ENCODE data around the gene TRIM28. TPM values are rescaled to one million over a fixed set of nuclear protein-coding genes. Genes with fewer than 3 reads are reported as not detected.

TRIM28 gene
- total RNA-seq, 1 experiment from 2014 or later = 863 TPM

DNA sequence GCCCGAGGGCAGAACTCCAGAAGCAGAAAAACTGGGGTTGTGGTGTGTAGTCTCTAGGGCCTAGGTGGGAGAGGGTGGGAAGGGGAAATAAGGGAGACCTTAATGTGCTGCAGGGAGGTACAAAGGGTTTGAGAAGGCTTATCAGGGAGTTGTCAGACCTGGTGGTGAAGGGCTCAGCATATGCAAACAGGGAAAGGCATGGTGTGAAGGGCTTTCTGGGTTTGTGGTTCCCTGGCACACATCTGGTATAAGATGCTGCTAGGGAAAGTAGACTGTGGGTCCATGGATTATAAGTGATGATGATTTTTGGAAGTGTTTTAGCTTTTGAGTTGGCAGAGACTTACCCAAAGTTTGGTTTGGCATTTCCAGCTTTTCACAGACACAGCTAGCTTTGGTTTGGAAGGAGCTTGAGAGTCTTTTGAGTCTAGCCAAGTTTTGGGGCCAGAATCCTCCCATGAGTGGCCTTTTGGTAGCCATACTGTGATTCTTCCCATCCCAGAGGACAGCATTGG, 2.2 kb downstream of the TRIM28 start:
- DNase-seq = no peak
- H3K36me3 ChIP-seq (ENCODE audit: control insufficient read depth, insufficient read depth, low read length) = peaks cover 23% of the 10 kb centered on the region
- ChIA-PET POLR2A (no interaction called here), CTCF (interaction anchor here (0.5 kb wide), 1 partner anchor 31 kb away, joined by 7 read pairs; no protein-coding TSS in a partner anchor)
- peaks cover 9% of the 10 kb centered on the region for H3K27me3 Mint-ChIP-seq (ENCODE audit: insufficient read depth, unreplicated experiment)
- peaks cover 73% of the 10 kb centered on the region for H3K36me3 Mint-ChIP-seq (ENCODE audit: insufficient read depth, unreplicated experiment)
- peak overlapping the region; percentile 82 for H3K27ac Mint-ChIP-seq (ENCODE audit: unreplicated experiment)
- intact Hi-C loops (cut with micrococcal nuclease; ENCODE audit: unreplicated experiment) = no loop called here
- H3K4me3 ChIP-seq (ENCODE audit: low read depth, low read length) = peak overlapping the region; percentile 87
- H3K9me3 Mint-ChIP-seq (ENCODE audit: unreplicated experiment) = no peaks in the 10 kb centered on the region
- TF ChIP-seq, protein P1, sequence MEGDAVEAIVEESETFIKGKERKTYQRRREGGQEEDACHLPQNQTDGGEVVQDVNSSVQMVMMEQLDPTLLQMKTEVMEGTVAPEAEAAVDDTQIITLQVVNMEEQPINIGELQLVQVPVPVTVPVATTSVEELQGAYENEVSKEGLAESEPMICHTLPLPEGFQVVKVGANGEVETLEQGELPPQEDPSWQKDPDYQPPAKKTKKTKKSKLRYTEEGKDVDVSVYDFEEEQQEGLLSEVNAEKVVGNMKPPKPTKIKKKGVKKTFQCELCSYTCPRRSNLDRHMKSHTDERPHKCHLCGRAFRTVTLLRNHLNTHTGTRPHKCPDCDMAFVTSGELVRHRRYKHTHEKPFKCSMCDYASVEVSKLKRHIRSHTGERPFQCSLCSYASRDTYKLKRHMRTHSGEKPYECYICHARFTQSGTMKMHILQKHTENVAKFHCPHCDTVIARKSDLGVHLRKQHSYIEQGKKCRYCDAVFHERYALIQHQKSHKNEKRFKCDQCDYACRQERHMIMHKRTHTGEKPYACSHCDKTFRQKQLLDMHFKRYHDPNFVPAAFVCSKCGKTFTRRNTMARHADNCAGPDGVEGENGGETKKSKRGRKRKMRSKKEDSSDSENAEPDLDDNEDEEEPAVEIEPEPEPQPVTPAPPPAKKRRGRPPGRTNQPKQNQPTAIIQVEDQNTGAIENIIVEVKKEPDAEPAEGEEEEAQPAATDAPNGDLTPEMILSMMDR (IDR thresholded peaks at IDR 0.05; ENCODE audit: insufficient read depth in 1 of 2, low read depth in 1 of 2, low read length in 1 of 2, severe bottlenecking in 1 of 2, unreplicated experiment in 1 of 2) = no peak
- no peaks in the 10 kb centered on the region for H3K27me3 ChIP-seq (replicated peaks; ENCODE audit: control insufficient read depth, insufficient read depth, low read length)
- H3K4me3 Mint-ChIP-seq (ENCODE audit: unreplicated experiment) = peak overlapping the region; percentile 92
- H3K4me1 ChIP-seq = peaks cover 11% of the 10 kb centered on the region
- H3K4me1 Mint-ChIP-seq (ENCODE audit: low read depth, unreplicated experiment) = peaks cover 14% of the 10 kb centered on the region
- H3K9me3 ChIP-seq = no peaks in the 10 kb centered on the region
- BruUV-seq (replicated peaks) = TSS peak; percentile 49

DNA sequence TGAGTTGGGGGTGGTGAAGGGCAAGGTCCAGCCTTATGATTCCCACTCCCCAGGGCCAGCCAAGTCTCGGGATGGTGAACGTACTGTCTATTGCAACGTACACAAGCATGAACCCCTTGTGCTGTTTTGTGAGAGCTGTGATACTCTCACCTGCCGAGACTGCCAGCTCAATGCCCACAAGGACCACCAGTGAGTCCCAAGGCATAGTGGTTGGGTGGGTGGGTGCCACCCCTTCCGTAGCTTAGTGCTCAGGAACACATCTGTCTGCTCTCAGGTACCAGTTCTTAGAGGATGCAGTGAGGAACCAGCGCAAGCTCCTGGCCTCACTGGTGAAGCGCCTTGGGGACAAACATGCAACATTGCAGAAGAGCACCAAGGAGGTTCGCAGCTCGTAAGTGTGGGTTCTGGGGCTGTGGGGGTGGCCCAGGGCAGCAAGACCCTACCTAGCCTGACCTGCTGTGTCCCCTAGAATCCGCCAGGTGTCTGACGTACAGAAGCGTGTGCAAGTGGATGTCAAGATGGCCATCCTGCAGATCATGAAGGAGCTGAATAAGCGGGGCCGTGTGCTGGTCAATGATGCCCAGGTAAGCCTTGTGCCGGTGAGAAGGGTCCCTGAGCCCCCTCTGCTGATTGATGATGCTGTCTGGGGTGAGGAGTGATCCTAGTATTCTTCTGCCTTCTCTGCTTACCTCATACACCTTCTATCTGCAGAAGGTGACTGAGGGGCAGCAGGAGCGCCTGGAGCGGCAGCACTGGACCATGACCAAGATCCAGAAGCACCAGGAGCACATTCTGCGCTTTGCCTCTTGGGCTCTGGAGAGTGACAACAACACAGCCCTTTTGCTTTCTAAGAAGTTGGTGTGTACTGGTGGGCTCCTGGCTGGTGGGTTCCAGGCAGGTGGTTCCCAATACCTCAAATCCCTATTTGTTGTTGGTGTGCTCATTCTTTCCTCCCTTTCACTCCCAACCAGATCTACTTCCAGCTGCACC, 3.8 kb downstream of the TRIM28 start:
- intact Hi-C loops (cut with micrococcal nuclease; ENCODE audit: unreplicated experiment) = no loop called here
- peaks cover 11% of the 10 kb centered on the region for H3K4me1 ChIP-seq
- no peak overlapping the region for H3K4me3 Mint-ChIP-seq (ENCODE audit: unreplicated experiment)
- TF ChIP-seq, protein P1 (IDR thresholded peaks at IDR 0.05; ENCODE audit: insufficient read depth in 1 of 2, low read depth in 1 of 2, low read length in 1 of 2, severe bottlenecking in 1 of 2, unreplicated experiment in 1 of 2) = no peak
- no peaks in the 10 kb centered on the region for H3K9me3 Mint-ChIP-seq (ENCODE audit: unreplicated experiment)
- BruUV-seq (replicated peaks) = no TSS peak
- H3K4me3 ChIP-seq (ENCODE audit: low read depth, low read length) = no peak overlapping the region
- peaks cover 6% of the 10 kb centered on the region for H3K27me3 Mint-ChIP-seq (ENCODE audit: insufficient read depth, unreplicated experiment)
- CTCF ChIA-PET = no interaction called here
- H3K9me3 ChIP-seq = no peaks in the 10 kb centered on the region
- H3K27me3 ChIP-seq (replicated peaks; ENCODE audit: control insufficient read depth, insufficient read depth, low read length) = no peaks in the 10 kb centered on the region
- H3K4me1 Mint-ChIP-seq (ENCODE audit: low read depth, unreplicated experiment) = peaks cover 17% of the 10 kb centered on the region
- no peak overlapping the region for H3K27ac Mint-ChIP-seq (ENCODE audit: unreplicated experiment)
- peaks cover 23% of the 10 kb centered on the region for H3K36me3 ChIP-seq (ENCODE audit: control insufficient read depth, insufficient read depth, low read length)
- POLR2A ChIA-PET = no interaction called here
- no peak for DNase-seq
- peaks cover 89% of the 10 kb centered on the region for H3K36me3 Mint-ChIP-seq (ENCODE audit: insufficient read depth, unreplicated experiment)

DNA sequence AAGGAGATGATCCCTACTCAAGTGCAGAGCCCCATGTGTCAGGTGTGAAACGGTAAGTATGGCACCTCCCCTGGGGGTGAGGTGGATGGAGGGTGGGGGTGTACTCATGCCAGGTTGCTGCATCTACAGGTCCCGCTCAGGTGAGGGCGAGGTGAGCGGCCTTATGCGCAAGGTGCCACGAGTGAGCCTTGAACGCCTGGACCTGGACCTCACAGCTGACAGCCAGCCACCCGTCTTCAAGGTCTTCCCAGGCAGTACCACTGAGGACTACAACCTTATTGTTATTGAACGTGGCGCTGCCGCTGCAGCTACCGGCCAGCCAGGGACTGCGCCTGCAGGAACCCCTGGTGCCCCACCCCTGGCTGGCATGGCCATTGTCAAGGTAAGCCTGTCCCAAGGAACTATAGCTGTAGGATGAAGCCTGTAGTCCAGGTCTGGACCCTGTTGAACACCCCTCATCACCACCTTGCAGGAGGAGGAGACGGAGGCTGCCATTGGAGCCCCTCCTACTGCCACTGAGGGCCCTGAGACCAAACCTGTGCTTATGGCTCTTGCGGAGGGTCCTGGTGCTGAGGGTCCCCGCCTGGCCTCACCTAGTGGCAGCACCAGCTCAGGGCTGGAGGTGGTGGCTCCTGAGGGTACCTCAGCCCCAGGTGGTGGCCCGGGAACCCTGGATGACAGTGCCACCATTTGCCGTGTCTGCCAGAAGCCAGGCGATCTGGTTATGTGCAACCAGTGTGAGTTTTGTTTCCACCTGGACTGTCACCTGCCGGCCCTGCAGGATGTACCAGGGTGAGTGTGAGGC, 5.2 kb downstream of the TRIM28 start:
- H3K4me3 Mint-ChIP-seq (ENCODE audit: unreplicated experiment) = no peak overlapping the region
- no peak for DNase-seq
- CTCF ChIA-PET = no interaction called here

More for the DNA sequence above, 5.2 kb downstream of the TRIM28 start:
- intact Hi-C loops (cut with micrococcal nuclease; ENCODE audit: unreplicated experiment) = no loop called here
- no peaks in the 10 kb centered on the region for H3K27me3 ChIP-seq (replicated peaks; ENCODE audit: control insufficient read depth, insufficient read depth, low read length)
- no TSS peak for BruUV-seq (replicated peaks)
- POLR2A ChIA-PET = no interaction called here
- H3K36me3 Mint-ChIP-seq (ENCODE audit: insufficient read depth, unreplicated experiment) = peaks cover 97% of the 10 kb centered on the region
- peaks cover 16% of the 10 kb centered on the region for H3K4me1 ChIP-seq
- no peaks in the 10 kb centered on the region for H3K9me3 Mint-ChIP-seq (ENCODE audit: unreplicated experiment)
- peaks cover 23% of the 10 kb centered on the region for H3K36me3 ChIP-seq (ENCODE audit: control insufficient read depth, insufficient read depth, low read length)
- TF ChIP-seq, protein P1 (IDR thresholded peaks at IDR 0.05; ENCODE audit: insufficient read depth in 1 of 2, low read depth in 1 of 2, low read length in 1 of 2, severe bottlenecking in 1 of 2, unreplicated experiment in 1 of 2) = no peak
- no peaks in the 10 kb centered on the region for H3K9me3 ChIP-seq
- H3K4me3 ChIP-seq (ENCODE audit: low read depth, low read length) = no peak overlapping the region
- H3K27me3 Mint-ChIP-seq (ENCODE audit: insufficient read depth, unreplicated experiment) = no peaks in the 10 kb centered on the region
- no peak overlapping the region for H3K27ac Mint-ChIP-seq (ENCODE audit: unreplicated experiment)
- H3K4me1 Mint-ChIP-seq (ENCODE audit: low read depth, unreplicated experiment) = peaks cover 28% of the 10 kb centered on the region
